GM23248 (cell line): ENCODE measurements around the gene S100A9. TPM values are rescaled to one million over a fixed set of nuclear protein-coding genes. Genes with fewer than 3 reads are reported as not detected.
A peak's percentile ranks its signal among the peaks of the same experiment; 100 is the strongest.

ENCODE experiments used
- DNase-seq: peaks from one replicate; pipeline ENCODE4 v3.0.0-alpha.2; 2015
- H2AFZ ChIP-seq: fragments of 200-600 bp; sonication (generic); 2 replicates; pipeline ENCODE4 v1.6.1; 2016; ENCODE audit warnings: antibody characterized with exemption
- H3F3A ChIP-seq: fragments of 200-600 bp; sonication (generic); 2 replicates; pipeline ENCODE4 v1.6.1; 2016; ENCODE audit warnings: mild to moderate bottlenecking, antibody characterized with exemption, mixed run types; ENCODE audit not compliant: insufficient read depth
- H3K27ac ChIP-seq: fragments of 200-600 bp; sonication (generic); 2 replicates; pipeline ENCODE4 v1.5.1; 2016; ENCODE audit warnings: mild to moderate bottlenecking
- H3K27me3 ChIP-seq: fragments of 200-600 bp; sonication (generic); replicated peaks from 2 replicates; pipeline ENCODE4 v1.6.1; 2016; ENCODE audit warnings: mild to moderate bottlenecking; ENCODE audit not compliant: insufficient read depth
- H3K36me3 ChIP-seq: fragments of 200-600 bp; sonication (generic); 2 replicates; pipeline ENCODE4 v1.6.1; 2016; ENCODE audit warnings: low read depth, mild to moderate bottlenecking
- H3K4me1 ChIP-seq: fragments of 200-600 bp; sonication (generic); 2 replicates; pipeline ENCODE4 v1.6.1; 2016; ENCODE audit warnings: mild to moderate bottlenecking; ENCODE audit not compliant: insufficient read depth
- H3K4me2 ChIP-seq: fragments of 200-600 bp; sonication (generic); one replicate; pipeline ENCODE4 v1.6.1; 2016; ENCODE audit warnings: mild to moderate bottlenecking; ENCODE audit not compliant: unreplicated experiment
- H3K4me3 ChIP-seq: fragments of 200-600 bp; sonication (generic); 2 replicates; pipeline ENCODE4 v1.5.1; 2016; ENCODE audit warnings: mild to moderate bottlenecking
- H3K79me2 ChIP-seq: fragments of 200-600 bp; sonication (generic); 2 replicates; pipeline ENCODE4 v1.6.1; 2016; ENCODE audit warnings: mild to moderate bottlenecking; ENCODE audit not compliant: insufficient read depth
- H3K9ac ChIP-seq: fragments of 200-600 bp; sonication (generic); 2 replicates; pipeline ENCODE4 v1.6.1; 2016; ENCODE audit warnings: mild to moderate bottlenecking
- H3K9me2 ChIP-seq: fragments of 200-600 bp; sonication (generic); 2 replicates; pipeline ENCODE4 v1.6.1; 2016; ENCODE audit warnings: mixed run types, mild to moderate bottlenecking, moderate library complexity; ENCODE audit not compliant: insufficient read depth
- H3K9me3 ChIP-seq: fragments of 200-600 bp; sonication (generic); one replicate; pipeline ENCODE4 v1.6.1; 2017; ENCODE audit warnings: low read depth
- H4K20me1 ChIP-seq: fragments of 200-600 bp; sonication (generic); 2 replicates; pipeline ENCODE4 v1.6.0; 2016; ENCODE audit not compliant: insufficient read depth
- EZH2 ChIP-seq: fragments of 200-600 bp; sonication (generic); IDR thresholded peaks from 2 replicates; pipeline ENCODE4 v1.6.1; 2018; ENCODE audit warnings: antibody characterized with exemption, mild to moderate bottlenecking; ENCODE audit not compliant: insufficient read depth, poor library complexity, severe bottlenecking
- EZH2phosphoT487 ChIP-seq: fragments of 200-600 bp; sonication (generic); IDR thresholded peaks from 2 replicates; pipeline ENCODE4 v1.6.1; 2018; ENCODE audit warnings: antibody characterized with exemption, moderate library complexity, mild to moderate bottlenecking, low read depth; ENCODE audit not compliant: insufficient read depth
- WGBS, 2 experiments: methylation state at CpG; one replicate each; pipeline ENCODE4 v1.1.6; 2015 to 2017; ENCODE audit warnings: low lambda C conversion rate in 2 of 2, low coverage in 1 of 2; ENCODE audit errors: missing lambda C conversion rate in 2 of 2; 5-methylcytosine and 5-hydroxymethylcytosine counted together
- in situ Hi-C: fragments of 300-500 bp; cut with MboI; formaldehyde crosslinking; loops from 2 replicates; pipeline ENCODE4 v1.15.0; 2020
- polyA plus RNA-seq: library from polyadenylated mRNA; unstranded; fragments of >200 nt; fragmentation: Nextera tagmentation; extraction: Ambion mirVana; gene quantifications from 2 replicates; pipeline ENCODE4 v1.2.1, GENCODE V29; 2016
- total RNA-seq: library from RNA; depleted of rRNA; stranded (reverse); fragments of >200 nt; shearing (Covaris generic); gene quantifications from 2 replicates; pipeline ENCODE4 v1.2.3, GENCODE V29; 2014

S100A9 gene
- total and polyA plus RNA-seq, 2 experiments from 2014 or later = not detected

- 61 to 65% methylated on average over 3 of the region's 3 CpGs for WGBS, 2 experiments
- H3K79me2 ChIP-seq = no peaks in the 10 kb centered on the region
- H3K27me3 ChIP-seq = peaks cover 24% of the 10 kb centered on the region
- H4K20me1 ChIP-seq = no peaks in the 10 kb centered on the region
- H2AFZ ChIP-seq = no peak overlapping the region
- no peaks in the 10 kb centered on the region for H3K36me3 ChIP-seq
- in situ Hi-C loops = no loop called here
- no peak overlapping the region for H3K4me2 ChIP-seq
- H3K9me3 ChIP-seq = no peaks in the 10 kb centered on the region
- no peak overlapping the region for H3K27ac ChIP-seq
- TF ChIP-seq EZH2 = no peak
- no peak for TF ChIP-seq EZH2phosphoT487
- DNase-seq = no peak
- H3F3A ChIP-seq = no peaks in the 10 kb centered on the region
- no peaks in the 10 kb centered on the region for H3K9me2 ChIP-seq
- H3K9ac ChIP-seq = no peak overlapping the region
- no peak overlapping the region for H3K4me3 ChIP-seq
- no peaks in the 10 kb centered on the region for H3K4me1 ChIP-seq
These were observed 35.2 kb downstream of the S100A9 start for GRCh38 chr1:153392822-153393221.

- Histone ChIP-seq H3K9me2 (no peaks in the 10 kb centered on the region), H3K27ac (no peak overlapping the region), H3K27me3 (peaks cover 24% of the 10 kb centered on the region), H3K9ac (no peak overlapping the region), H3K4me2 (no peak overlapping the region), H2AFZ (no peak overlapping the region), H3F3A (no peaks in the 10 kb centered on the region), H3K79me2 (no peaks in the 10 kb centered on the region), H3K36me3 (no peaks in the 10 kb centered on the region), H3K4me1 (no peaks in the 10 kb centered on the region), H4K20me1 (no peaks in the 10 kb centered on the region), H3K9me3 (no peaks in the 10 kb centered on the region), H3K4me3 (no peak overlapping the region)
- no peak for DNase-seq
- no peak for TF ChIP-seq EZH2
- no peak for TF ChIP-seq EZH2phosphoT487
- 59 to 65% methylated on average over 6 of the region's 6 CpGs for WGBS, 2 experiments
- in situ Hi-C loops = no loop called here
These were observed 36.3 kb downstream of the S100A9 start for GRCh38 chr1:153393926-153394325.

- Histone ChIP-seq H3K27me3 (peaks cover 24% of the 10 kb centered on the region), H3K4me3 (no peak overlapping the region), H2AFZ (no peak overlapping the region), H3K4me2 (no peak overlapping the region), H3K9me3 (no peaks in the 10 kb centered on the region), H4K20me1 (no peaks in the 10 kb centered on the region), H3K27ac (no peak overlapping the region), H3K36me3 (no peaks in the 10 kb centered on the region), H3K4me1 (no peaks in the 10 kb centered on the region), H3K9ac (no peak overlapping the region), H3K79me2 (no peaks in the 10 kb centered on the region), H3K9me2 (no peaks in the 10 kb centered on the region), H3F3A (no peaks in the 10 kb centered on the region)
- DNase-seq = no peak
- 55 to 56% methylated on average over 5 of the region's 5 CpGs for WGBS, 2 experiments
- TF ChIP-seq EZH2 (no peak), EZH2phosphoT487 (no peak)
- in situ Hi-C loops = no loop called here
These were observed 36.7 kb downstream of the S100A9 start for GRCh38 chr1:153394391-153394790.

- Histone ChIP-seq H3K4me1 (no peaks in the 10 kb centered on the region), H3K4me2 (no peak overlapping the region), H4K20me1 (no peaks in the 10 kb centered on the region), H3K9me3 (no peaks in the 10 kb centered on the region), H3K9me2 (no peaks in the 10 kb centered on the region), H2AFZ (no peak overlapping the region), H3K36me3 (no peaks in the 10 kb centered on the region), H3K79me2 (no peaks in the 10 kb centered on the region), H3K27me3 (peaks cover 23% of the 10 kb centered on the region), H3K9ac (no peak overlapping the region), H3K4me3 (no peak overlapping the region), H3F3A (no peaks in the 10 kb centered on the region), H3K27ac (no peak overlapping the region)
- DNase-seq = peak; percentile 37
- in situ Hi-C loops = no loop called here
- 55 to 67% methylated on average over 7 of the region's 7 CpGs for WGBS, 2 experiments
- TF ChIP-seq EZH2phosphoT487 = no peak
- TF ChIP-seq EZH2 = no peak
These were observed 37.6 kb downstream of the S100A9 start for GRCh38 chr1:153395136-153395685.

GRCh38 chr1:153395776-153396175 lies 38.1 kb downstream of the S100A9 start:
- TF ChIP-seq EZH2phosphoT487 (no peak), EZH2 (no peak)
- 56 to 67% methylated on average over 6 of the region's 6 CpGs for WGBS, 2 experiments
- no peaks in the 10 kb centered on the region for H3K4me1 ChIP-seq
- no peaks in the 10 kb centered on the region for H4K20me1 ChIP-seq
- H3K79me2 ChIP-seq = no peaks in the 10 kb centered on the region
- H3K9me3 ChIP-seq = no peaks in the 10 kb centered on the region
- H3K9ac ChIP-seq = no peak overlapping the region
- no peak overlapping the region for H2AFZ ChIP-seq
- H3F3A ChIP-seq = no peaks in the 10 kb centered on the region
- no peaks in the 10 kb centered on the region for H3K36me3 ChIP-seq
- H3K4me2 ChIP-seq = no peak overlapping the region
- H3K4me3 ChIP-seq = no peak overlapping the region
- H3K27ac ChIP-seq = no peak overlapping the region
- DNase-seq = no peak
- peaks cover 23% of the 10 kb centered on the region for H3K27me3 ChIP-seq
- no peaks in the 10 kb centered on the region for H3K9me2 ChIP-seq
- in situ Hi-C loops = no loop called here
